ENCODE measurements around the gene ARHGEF28. TPM values are rescaled to one million over a fixed set of nuclear protein-coding genes. Genes with fewer than 3 reads are reported as not detected.

Gene ARHGEF28
- total RNA-seq, 3 donors from 2014 or later (not counting 1 experiment from before 2014, with no cell fraction given): 2.3 to 7.1 (median 5.8) TPM

- Mint-ChIP-seq H3K4me1 (no peaks in the 10 kb centered on the region), H3K4me3 (no peak overlapping the region), H3K27me3 (ENCODE audit: low read depth in 2 of 2) (no peaks in the 10 kb centered on the region), H3K9me3 (no peaks in the 10 kb centered on the region), H3K27ac (no peak overlapping the region), H3K36me3 (no peaks in the 10 kb centered on the region)
- DNase-seq: no peak
- 96% methylated on average over 4 of the region's 4 CpGs for WGBS (ENCODE audit: insufficient coverage)
- ATAC-seq: no peak
- intact Hi-C loops (cut with micrococcal nuclease): no loop called here
- Histone ChIP-seq H3K4me3 (ENCODE audit: low read length) (no peak overlapping the region), H3K36me3 (ENCODE audit: control insufficient read depth, insufficient read depth, low read length) (no peaks in the 10 kb centered on the region), H3K9me3 (ENCODE audit: control insufficient read depth, insufficient read depth, low read length) (no peaks in the 10 kb centered on the region), H3K27ac (ENCODE audit: low read length) (no peak overlapping the region), H3K4me1 (ENCODE audit: control insufficient read depth, insufficient read depth, low read length) (no peaks in the 10 kb centered on the region), H3K27me3 (ENCODE audit: control insufficient read depth, insufficient read depth, low read length) (no peaks in the 10 kb centered on the region)
- TF ChIP-seq CTCF (IDR thresholded peaks at IDR 0.05): no peak
These were observed 52.3 kb downstream of the ARHGEF28 start for GRCh38 chr5:73678322-73678740.

GRCh38 chr5:73678807-73679206 lies 52.8 kb downstream of the ARHGEF28 start:
- H3K9me3 Mint-ChIP-seq: no peaks in the 10 kb centered on the region
- Histone ChIP-seq H3K27me3 (ENCODE audit: control insufficient read depth, insufficient read depth, low read length) (no peaks in the 10 kb centered on the region), H3K4me1 (ENCODE audit: control insufficient read depth, insufficient read depth, low read length) (no peaks in the 10 kb centered on the region), H3K36me3 (ENCODE audit: control insufficient read depth, insufficient read depth, low read length) (no peaks in the 10 kb centered on the region), H3K27ac (ENCODE audit: low read length) (no peak overlapping the region), H3K4me3 (ENCODE audit: low read length) (no peak overlapping the region), H3K9me3 (ENCODE audit: control insufficient read depth, insufficient read depth, low read length) (no peaks in the 10 kb centered on the region)
- no peak overlapping the region for H3K4me3 Mint-ChIP-seq
- DNase-seq (no peak), ATAC-seq (no peak)
- intact Hi-C loops (cut with micrococcal nuclease): no loop called here
- no peaks in the 10 kb centered on the region for H3K27me3 Mint-ChIP-seq (ENCODE audit: low read depth in 2 of 2)
- no peaks in the 10 kb centered on the region for H3K4me1 Mint-ChIP-seq
- no peak overlapping the region for H3K27ac Mint-ChIP-seq
- H3K36me3 Mint-ChIP-seq: no peaks in the 10 kb centered on the region
- no peak for TF ChIP-seq CTCF (IDR thresholded peaks at IDR 0.05)
- 100% methylated on average over 3 of the region's 3 CpGs for WGBS (ENCODE audit: insufficient coverage)

GRCh38 chr5:73682176-73682575 lies 56.2 kb downstream of the ARHGEF28 start:
- no peaks in the 10 kb centered on the region for H3K27me3 ChIP-seq (ENCODE audit: control insufficient read depth, insufficient read depth, low read length)
- H3K4me3 ChIP-seq (ENCODE audit: low read length): no peak overlapping the region
- H3K9me3 ChIP-seq (ENCODE audit: control insufficient read depth, insufficient read depth, low read length): no peaks in the 10 kb centered on the region
- no peaks in the 10 kb centered on the region for H3K4me1 ChIP-seq (ENCODE audit: control insufficient read depth, insufficient read depth, low read length)
- H3K4me1 Mint-ChIP-seq: no peaks in the 10 kb centered on the region
- DNase-seq: no peak
- no peaks in the 10 kb centered on the region for H3K27me3 Mint-ChIP-seq (ENCODE audit: low read depth in 2 of 2)
- H3K36me3 ChIP-seq (ENCODE audit: control insufficient read depth, insufficient read depth, low read length): no peaks in the 10 kb centered on the region
- no peak overlapping the region for H3K27ac ChIP-seq (ENCODE audit: low read length)
- H3K36me3 Mint-ChIP-seq: no peaks in the 10 kb centered on the region
- intact Hi-C loops (cut with micrococcal nuclease): no loop called here
- no peak overlapping the region for H3K27ac Mint-ChIP-seq
- no peak for ATAC-seq
- 94% methylated on average over 1 of the region's 1 CpG for WGBS (ENCODE audit: insufficient coverage)
- H3K9me3 Mint-ChIP-seq: no peaks in the 10 kb centered on the region
- H3K4me3 Mint-ChIP-seq: no peak overlapping the region
- TF ChIP-seq CTCF (IDR thresholded peaks at IDR 0.05): no peak

- TF ChIP-seq CTCF (IDR thresholded peaks at IDR 0.05): no peak
- H3K27me3 ChIP-seq (ENCODE audit: control insufficient read depth, insufficient read depth, low read length): no peaks in the 10 kb centered on the region
- 86% methylated on average over 7 of the region's 7 CpGs for WGBS (ENCODE audit: insufficient coverage)
- no peak overlapping the region for H3K4me3 ChIP-seq (ENCODE audit: low read length)
- Mint-ChIP-seq H3K9me3 (no peaks in the 10 kb centered on the region), H3K36me3 (no peaks in the 10 kb centered on the region), H3K4me3 (no peak overlapping the region), H3K27ac (no peak overlapping the region), H3K4me1 (no peaks in the 10 kb centered on the region), H3K27me3 (ENCODE audit: low read depth in 2 of 2) (no peaks in the 10 kb centered on the region)
- no peak overlapping the region for H3K27ac ChIP-seq (ENCODE audit: low read length)
- intact Hi-C loops (cut with micrococcal nuclease): no loop called here
- ATAC-seq (no peak), DNase-seq (no peak)
- H3K36me3 ChIP-seq (ENCODE audit: control insufficient read depth, insufficient read depth, low read length): no peaks in the 10 kb centered on the region
- no peaks in the 10 kb centered on the region for H3K4me1 ChIP-seq (ENCODE audit: control insufficient read depth, insufficient read depth, low read length)
- no peaks in the 10 kb centered on the region for H3K9me3 ChIP-seq (ENCODE audit: control insufficient read depth, insufficient read depth, low read length)
These were observed 58.7 kb downstream of the ARHGEF28 start for GRCh38 chr5:73684691-73685090.
